Astrocyte (in vitro differentiated cells and primary cell): ENCODE data around the gene MRPL4.

Experiments
- CTCF ChIP-seq: IDR thresholded peaks from 2 replicates; pipeline ENCODE4 v1.5.1; 2011; ENCODE audit warnings: low read depth, mild to moderate bottlenecking, inconsistent platforms, low read length, moderate library complexity; ENCODE audit not compliant: insufficient read depth
- EZH2 ChIP-seq: IDR thresholded peaks from 2 replicates; pipeline ENCODE4 v1.6.1; 2012; ENCODE audit warnings: mild to moderate bottlenecking, low read length, inconsistent platforms; ENCODE audit not compliant: insufficient read depth

GRCh38 chr19:10228920-10229319, 23.1 kb upstream of the MRPL4 start:
- peak; percentile 23 for TF ChIP-seq CTCF
- no peak for TF ChIP-seq EZH2
